Measurements from ENCODE around the gene LMCD1. TPM values are rescaled to one million over a fixed set of nuclear protein-coding genes. Genes with fewer than 3 reads are reported as not detected.
A peak's percentile ranks its signal among the peaks of the same experiment; 100 is the strongest.

LMCD1 gene
- polyA plus RNA-seq, 1 donor, result 186 TPM

DNA sequence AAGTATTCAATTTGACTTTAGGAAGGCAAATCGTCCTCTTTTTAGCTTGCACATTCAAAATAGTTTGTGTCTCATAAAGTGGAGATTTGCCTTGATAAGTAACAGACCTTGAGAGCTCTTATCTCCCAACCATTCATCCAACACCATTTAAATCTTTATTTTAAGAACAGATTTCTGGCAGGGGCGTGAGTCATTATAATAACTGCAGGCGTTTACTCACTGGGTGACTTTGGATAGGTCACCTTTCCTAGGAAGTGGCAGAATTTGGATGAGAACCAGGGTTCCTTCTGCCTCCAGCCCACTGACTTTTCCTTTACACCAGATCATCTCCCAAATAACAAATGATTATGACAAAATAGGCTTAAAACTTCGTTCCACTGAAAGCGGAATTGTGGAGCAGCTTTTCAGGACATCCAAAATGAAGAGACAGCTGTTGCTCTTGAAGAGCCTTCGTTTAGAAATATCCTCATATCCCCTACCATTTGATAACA, 5.0 kb downstream of the LMCD1 start:
- DNase-seq, result no peak

DNA sequence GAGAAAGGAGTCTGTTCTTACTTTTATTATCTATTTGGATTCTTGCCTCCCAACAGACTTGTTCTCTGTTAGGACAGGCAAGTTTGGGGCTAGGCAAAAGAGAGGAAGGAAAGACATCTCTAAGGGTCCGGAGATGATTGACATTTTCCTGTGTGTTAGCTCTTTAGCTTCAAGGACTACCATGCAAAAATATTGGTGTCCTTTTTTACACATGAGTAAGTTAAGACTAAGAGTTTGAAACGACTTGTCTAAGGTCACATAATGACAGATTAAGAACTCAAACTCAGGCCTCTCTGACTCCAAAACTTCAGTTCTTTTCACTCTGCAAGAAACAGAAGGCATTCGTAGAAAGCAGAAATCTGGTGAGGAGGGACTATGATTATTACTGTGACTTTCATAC, 5.9 kb downstream of the LMCD1 start:
- no peak for DNase-seq

DNA sequence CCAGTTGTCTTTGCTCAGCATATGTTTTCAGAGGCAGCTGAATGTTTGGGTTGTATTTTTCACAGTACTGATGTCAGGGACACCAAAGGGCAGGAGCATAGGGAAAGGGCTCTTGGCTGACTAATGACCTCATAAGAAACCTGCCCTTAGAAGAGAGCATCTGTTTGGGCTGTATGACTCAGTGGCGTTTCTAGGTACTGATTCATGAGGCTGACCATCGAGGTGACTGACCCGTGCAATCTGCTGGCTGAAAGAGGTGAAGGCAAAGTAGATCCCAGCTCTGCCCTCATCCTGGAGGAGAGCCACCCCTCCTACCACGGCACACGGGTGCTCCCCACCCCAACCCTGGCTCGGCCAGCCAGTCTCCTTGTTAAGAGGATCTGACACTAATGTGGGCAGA, 8.3 kb downstream of the LMCD1 start:
- no peak for DNase-seq

DNA sequence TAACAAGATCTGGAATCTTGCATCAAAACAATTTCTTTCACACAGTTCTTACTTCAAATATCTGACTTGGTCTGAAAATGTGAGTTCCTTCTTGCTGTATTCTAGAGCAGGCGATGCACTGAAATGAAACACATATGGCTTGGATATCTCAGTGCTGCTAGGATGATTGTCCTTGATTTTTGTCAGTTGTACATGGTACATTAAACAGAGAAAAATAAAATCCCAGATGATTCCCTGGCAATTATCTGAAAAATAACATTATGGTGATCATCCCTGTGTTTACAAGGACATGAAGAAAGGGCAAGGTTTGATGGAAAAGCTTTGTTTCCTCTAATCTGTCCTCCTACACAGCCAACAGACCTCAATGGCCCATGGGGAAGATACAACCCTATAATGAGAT, 10.6 kb downstream of the LMCD1 start:
- DNase-seq, result no peak

DNA sequence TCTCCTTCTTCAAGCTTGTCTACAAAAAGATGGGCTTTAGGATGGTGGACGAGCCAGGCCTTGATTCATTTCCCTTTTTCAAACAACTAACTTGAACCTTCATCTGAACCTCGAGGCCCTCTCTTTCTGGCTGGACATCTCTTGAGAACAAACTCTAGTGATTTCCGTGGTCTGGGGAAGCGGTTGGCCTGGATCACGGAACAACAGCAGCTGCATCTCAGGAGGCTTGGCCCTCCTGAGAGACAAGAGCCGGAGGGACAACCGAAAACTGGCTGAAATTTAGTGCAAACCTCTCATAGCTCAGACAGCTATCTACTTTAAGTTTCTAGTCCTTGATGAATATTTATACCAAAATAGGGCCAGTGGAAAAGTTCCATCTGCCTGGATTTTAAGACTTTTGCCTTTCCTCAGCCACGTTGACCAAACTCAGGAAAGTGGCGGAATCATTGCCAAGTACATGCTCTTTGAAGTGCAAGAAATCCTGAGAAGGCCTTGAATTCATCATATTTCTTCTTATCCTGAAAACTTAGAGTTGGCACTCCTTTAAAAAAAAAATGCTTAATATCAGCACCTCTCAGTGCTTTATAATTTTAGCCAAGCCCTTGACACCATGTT, 14.5 kb downstream of the LMCD1 start:
- no peak for DNase-seq

DNA sequence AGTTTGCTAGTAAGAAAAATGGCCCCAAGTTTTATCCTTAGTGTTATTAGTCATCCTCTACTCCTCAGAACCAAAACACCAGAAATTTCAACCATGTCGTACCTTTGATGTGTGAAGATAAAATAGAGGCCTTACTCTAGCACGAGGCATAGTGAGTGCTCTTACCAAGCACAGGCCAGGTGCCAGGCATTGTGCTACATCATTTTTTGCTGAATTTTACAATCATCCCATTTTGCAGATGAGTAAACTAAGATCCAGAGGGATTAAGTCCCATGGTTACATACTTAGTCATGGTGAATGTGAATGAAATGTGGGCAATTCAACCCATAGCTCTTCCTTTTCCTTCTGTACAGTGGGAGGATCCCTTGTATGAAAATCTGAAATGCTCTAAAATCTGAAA, 15.2 kb downstream of the LMCD1 start:
- no peak for DNase-seq

DNA sequence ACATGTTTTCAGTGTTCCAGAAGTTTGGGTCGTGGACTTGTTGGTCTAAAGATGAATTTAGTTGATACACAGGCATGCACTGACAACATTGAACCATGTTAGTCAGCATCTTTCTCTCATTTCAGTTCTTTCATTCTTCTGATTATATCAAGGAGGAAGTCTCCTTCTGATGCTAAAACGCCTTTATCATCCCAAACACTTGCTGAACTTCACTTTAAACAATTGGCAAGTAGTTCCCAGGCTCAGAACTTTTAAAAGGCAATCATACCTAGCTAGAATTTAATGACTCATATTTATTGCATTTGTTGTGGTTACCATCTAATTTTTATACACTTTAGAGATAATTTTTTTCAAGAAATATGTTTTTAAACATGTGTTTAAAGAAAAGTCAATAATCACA, 15.9 kb downstream of the LMCD1 start:
- DNase-seq, result no peak

DNA sequence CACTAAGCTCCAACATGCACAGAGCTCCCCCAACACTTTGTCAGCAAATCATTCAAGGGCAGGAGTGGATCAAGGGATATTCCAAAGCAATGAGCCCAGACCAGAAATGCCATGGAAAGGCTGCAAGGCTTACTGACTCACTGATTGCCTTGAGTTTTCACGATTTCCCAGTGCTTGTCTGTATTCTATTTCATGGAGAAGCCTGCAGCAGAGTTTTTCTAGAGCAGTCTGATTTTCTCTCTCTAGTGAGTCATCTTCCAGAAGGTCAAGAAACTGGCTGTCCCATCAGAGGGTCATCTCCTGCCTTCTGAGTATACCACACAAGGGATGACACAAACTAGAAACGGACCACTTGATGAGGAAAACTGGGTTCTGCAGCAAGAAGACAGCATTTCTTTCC, 16.5 kb downstream of the LMCD1 start:
- no peak for DNase-seq

DNA sequence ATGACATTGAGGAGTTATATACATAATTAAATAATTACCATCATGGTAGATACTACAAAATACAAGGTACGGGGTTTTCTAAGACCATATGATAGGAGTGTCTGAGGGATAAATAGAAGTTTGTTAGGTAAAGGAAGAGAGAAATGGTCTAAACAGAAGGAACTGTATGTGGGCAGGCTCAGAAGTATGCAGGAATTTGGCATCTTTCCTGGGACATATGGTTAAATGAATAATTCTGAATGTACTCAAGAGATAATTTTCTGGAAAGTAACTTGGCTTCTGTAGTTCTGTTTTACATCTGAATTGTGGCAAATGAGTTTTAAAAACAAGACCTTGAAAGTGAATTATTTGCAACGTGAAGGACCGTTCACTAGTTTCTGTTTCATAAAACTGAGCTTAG, 17.5 kb downstream of the LMCD1 start:
- peak; percentile 59 for DNase-seq

DNA sequence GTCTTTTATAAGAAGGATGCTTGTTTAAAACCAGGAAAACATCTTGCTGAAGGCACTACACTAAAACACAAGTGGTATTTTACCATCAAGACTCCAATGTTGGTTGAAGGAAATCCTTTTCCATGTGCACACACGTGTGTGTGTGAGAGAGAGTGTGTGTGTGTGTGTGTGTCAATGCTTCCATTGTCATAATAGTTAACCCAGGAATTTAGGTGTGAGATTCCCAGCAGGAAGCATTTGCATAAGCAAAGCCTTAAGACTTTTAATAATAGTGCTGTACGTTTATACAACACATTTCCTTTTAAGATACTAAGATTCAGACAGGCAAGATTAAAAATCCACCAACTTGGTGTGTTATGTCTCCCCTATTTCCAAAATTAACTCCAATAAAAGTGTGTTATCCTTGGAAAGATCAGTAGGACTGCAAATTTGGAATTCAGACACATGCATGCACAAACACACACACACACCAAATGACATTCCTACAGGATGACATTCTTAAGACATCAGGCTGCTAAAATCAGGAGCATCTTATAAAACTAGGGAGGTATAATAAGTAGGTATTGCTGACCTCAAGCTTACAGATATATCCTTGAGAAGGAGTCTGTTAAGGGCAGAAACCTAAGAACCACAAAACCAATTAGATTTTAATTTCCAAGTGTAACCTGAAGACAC, 18.3 kb downstream of the LMCD1 start:
- no peak for DNase-seq

DNA sequence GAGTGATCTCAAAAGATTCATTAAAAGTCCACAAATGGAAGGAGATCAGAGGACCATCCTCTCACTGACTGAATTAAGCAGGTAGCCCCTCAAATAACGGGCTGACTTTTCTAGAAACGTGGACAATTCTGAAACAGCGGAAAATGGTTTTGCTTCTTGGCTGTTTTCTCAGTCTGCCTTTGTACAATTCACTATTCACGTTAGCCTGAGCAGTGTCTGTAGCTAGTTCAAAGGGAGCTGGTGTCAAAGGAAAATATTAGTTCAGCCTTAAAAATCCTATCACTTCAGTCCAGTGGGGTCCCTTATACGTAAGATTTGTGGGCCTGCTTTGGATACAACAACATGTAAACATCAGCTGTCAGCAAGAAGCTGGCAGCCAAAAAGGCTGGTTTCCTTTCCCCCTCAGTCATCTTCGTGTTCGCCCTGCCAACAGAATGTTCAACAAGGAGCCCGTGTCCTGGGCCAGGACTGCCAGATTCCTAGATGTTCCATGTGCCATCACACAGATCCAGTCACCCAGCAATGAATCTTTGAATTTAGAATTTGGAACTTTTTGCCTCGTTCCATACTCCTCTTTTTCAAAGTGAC, 19.3 kb downstream of the LMCD1 start:
- DNase-seq, result no peak

DNA sequence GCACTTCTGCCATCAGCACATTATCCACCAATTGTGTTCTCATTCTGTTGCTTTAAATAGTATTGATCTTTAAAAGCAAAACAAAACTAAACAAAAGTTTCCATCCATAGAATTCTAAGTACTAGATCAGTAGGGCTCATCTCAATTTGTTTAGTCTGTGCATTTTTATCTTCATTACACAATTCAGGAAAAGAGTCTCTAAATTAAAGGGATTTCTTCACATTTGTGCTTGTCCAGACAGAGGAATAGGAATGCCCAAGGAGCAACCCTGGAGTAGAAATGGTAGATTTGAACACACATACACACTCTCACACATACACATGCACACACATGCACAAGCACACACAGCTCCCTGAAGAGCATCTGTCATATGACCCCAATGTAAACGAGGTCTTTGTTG, 21.4 kb downstream of the LMCD1 start:
- no peak for DNase-seq

DNA sequence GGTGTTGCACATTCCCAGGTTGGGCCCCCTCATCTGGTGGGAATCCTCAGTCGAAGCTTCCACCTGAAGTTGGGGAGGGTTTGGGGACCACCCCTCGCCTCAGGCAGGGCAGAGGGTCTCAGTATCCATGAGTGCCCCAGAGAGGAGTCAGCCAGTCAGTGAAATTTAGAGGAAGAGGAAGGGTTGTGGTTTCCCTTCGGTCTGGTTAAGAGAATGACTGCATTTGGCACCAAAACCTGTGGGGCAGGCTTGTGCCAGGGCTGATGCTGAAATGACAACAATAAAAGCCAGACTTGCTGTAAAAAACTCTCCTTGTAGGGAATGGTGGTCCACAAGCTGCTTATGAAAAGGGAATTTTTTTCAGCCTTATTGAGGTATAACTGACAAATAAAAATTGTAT, 22.6 kb downstream of the LMCD1 start:
- no peak for DNase-seq

DNA sequence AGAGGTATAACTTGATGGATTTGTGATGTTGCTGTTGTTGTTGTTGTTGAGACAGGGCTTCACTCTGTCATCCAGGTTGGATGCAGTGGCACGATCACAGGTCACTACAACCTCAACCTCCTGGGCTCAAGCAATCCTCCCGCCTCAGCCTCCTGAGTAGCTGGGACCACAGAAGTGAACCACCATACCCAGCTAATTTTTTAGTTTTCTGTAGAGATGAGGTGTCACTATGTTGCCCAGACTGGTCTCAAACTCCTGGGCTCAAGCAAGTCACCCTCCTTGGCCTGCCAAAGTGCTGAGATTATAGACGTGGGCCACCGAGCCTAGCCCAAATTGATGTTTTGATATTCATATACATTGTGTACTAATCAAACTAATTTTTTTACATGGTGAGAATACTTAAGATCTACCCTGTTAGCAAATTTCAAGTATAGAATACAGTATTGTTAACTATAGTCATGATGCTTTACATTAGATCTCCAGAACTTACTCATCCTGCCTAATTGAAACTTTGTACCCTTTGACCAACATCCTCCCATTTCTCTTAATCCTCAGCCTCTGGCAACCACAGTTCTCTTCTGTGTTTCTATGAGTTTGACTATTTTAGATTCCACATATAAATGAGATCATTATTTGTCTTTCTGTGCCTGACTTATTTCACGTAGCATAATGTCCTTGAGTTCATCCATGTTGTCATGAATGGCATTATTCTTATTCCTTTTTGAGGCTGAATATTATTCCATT, 23.2 kb downstream of the LMCD1 start:
- DNase-seq, result no peak

DNA sequence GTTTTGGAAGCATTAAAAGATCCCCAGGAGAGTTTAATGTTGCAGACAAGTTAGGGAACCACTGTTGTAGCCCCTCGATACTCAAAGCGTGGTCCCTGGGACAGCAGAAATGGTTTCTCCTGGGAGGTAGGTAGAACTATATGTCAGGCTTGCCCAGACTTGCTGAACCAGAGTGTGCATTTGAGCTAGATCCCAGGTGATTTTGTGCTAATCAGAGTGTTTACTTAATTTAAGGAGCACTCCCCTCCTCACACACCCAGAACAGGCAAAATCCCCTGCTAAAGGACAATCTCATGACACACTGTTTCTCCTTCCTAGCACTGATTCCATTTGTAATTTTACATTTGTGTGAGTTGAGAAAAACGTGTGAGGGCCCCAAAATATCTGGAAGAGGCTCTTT, 24.3 kb downstream of the LMCD1 start:
- DNase-seq, result no peak

DNA sequence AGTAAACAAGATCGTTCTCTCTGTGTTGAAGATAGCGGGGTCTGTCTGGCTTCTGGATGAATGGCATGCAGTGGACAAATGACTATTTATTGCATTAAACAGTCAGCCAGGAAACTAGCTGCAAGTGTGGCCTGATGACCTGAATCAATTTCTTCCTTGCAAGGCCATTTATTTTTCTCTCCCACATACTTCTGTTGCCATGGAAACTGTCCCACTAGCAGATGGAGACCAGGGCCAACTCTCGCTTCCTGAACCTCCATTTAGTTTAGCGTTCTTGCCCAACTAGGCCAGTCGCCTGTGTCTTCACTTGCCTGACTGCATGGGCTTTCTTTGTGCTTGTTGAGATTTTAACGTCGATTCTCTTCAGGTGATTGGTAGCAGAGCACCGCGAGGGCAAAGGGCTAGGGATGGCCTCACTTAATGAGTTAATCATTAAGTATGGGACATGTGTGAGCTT, 27.6 kb downstream of the LMCD1 start:
- peak; percentile 56 for DNase-seq

DNA sequence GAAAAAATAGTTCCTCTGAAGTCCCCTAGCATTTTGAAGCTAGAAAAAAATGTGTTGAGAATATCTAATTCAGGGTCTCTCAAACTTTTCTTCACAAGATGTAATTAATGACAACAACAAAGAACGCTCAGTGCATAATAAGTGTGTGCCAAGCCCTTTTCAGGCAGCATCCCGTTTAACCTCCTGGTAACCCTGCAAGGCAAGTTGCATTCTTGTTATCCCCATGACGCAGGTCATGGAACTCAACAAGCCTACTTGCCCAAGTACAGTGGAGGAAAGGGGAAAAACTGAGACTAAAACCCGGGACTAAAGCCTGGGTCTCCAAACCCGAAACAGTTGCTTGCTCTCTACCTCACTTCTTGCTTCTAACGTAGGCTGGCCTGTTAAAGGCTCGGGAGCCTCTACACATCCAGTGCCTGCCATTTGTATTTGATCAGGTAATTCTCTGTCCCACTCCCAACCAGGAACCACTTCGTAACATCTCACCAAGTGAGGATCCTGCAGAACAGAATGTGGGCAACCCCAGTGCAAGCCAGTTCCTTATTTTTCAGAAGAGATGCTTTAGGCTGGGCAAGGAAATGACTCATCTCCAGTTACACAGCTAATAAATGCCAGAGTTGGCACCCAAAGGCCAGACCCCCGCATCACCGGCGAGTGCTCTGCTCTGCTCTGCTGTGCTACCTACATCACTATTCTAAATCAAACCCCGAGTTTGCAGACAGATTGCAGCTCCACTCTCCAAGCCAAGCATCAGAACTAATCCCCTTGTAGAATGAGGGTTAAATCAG, 28.3 kb downstream of the LMCD1 start:
- DNase-seq, result no peak

DNA sequence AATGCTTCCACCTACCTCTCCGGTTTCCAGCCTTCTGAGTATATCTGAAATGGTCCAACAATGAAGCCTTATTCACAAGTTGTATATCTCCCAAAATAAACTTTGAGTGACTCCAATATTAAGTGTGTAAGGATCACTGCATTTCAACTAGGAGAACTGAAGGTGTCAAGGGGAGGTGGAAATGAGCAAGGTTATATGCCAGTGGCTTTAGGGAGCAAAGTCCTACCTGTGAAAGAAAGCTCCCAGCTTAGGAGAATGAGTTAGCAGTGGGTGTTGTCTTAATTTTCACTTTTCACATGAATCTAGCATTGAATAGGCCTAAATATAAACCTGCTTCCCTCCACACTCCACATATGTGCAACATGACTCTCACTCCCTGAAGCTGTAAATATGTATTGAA, 29.0 kb downstream of the LMCD1 start:
- DNase-seq, result no peak

DNA sequence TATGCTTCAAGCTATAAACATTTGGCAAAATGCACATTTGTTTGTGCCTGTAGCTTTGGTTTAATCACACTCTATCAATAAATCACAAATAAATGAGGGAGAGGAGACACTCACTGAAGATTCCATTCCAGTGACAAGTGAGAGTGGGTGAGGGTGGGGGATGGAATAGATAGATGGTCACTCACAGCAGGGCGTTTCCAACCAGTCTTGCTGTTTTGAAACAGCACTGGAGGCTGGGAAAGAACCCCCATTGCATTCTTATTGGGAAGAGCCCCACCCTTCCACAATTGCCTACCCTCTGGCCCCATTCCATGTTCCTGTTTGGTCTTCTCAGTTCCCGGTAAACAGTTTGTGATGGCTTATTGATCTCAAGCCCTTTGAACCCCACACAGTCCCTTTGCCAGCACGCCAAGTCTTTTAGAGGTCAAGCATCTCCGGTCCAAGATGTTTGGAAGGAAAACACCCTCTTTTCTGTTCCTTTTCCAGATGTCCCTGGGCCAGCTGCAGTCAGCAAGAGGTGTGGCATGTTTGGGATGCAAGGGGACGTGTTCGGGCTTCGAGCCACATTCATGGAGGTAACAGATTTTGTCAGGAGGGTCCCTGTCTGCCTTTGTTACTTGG, 30.7 kb downstream of the LMCD1 start:
- no peak for DNase-seq

DNA sequence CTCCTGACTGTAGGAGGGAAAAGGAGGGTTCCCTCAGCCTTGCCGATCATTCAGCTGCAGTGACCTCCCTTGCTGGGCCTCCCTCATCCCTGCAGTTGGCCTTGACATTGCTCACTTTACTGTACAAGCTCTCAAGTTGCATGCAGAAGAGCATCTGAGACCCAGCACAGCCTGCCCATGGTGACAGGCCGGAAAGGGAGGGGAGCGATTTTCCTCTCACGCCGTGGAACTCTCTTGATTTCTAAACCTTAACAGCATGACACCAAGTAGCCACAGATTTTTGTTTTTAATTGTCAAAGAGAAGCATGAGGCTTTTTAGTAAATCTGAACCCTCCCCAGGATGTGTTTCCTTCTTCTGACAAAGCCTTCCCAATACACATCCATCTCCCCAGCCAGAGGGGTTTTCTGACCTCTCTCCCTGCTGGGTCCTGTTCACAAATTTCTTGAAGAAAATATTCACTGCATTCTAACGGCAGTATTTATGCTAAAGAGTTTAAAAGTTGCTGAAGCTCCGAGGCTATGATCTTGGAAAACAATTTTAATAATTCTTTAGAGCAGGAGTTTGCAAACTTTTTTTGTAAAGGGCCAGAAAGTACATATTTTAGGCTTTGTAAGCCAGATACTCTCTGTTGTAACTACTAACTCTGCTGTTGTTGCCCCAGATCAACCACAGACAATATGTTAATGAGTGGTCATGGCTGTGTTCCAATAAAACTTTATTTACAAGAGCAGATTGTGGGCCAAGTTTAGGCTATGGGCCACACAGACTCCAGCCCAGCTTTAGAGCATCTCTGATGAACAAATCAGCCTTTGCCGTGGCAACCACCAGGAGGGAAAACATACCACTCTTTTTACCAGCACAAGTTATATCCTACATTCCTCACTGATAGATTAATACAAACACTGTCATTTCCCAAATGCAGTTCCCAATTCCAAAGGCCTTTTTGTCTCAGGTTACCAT, 34.8 kb downstream of the LMCD1 start:
- no peak for DNase-seq

DNA sequence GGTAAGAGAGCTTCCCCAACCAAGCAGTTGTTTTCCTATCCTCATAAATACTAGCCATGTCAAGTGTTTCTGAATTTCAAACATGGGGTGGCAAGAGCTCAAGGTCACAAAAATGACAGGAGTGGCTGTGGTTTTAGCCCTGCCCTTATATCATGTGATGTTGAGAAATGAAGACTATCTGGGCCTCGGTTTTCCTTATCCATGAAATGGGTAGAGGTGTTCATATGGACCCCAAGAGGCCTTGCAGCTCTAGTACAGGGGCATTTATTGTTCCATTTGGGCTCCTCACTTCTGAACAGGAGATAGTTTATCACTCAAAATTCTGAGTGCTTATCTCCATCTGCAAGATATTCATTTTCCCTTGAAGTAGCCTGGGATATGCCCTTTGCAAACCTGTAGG, 35.8 kb downstream of the LMCD1 start:
- no peak for DNase-seq
